ENCODE data around the gene GPR6.

Gene GPR6

DNA sequence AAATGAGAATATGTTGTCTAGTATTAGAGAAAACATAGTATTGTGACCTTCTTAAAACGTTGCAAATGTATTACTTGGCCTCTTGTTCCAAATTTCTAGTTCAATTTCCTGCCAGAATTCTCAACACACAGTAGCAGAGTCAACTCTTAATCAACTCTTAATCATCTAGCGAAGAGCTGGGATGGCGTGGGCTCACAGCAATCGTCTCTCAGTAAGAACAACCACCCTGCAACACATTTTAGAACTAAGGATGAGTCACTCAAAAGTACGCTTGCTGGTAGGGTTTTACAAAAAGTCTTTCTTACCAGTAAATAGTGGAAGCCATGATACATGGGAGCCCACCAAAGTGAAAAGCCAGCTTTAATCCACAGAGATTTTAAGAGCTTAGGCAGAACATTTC lies 24.6 kb downstream of the GPR6 start:
- no peak for DNase-seq

DNA sequence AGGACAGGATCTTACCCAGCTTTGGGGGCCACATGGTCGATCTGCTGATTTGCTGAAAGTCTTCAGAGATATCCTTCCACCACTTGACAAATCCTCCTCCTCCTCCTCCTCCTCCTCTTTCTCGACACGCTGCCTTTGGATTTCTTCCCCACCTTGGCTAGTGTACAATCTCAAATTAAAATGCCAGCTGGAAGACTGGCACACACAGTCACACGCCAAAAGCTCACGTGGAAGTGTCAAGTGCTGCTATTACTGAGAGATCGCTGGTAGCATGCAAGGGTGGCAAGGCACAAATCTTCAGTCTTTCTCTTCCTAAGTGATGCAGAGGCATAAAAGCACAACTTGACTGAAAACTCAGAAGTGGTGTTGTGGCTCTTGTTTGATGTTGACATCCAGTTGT lies 35.3 kb downstream of the GPR6 start:
- no peak for DNase-seq

DNA sequence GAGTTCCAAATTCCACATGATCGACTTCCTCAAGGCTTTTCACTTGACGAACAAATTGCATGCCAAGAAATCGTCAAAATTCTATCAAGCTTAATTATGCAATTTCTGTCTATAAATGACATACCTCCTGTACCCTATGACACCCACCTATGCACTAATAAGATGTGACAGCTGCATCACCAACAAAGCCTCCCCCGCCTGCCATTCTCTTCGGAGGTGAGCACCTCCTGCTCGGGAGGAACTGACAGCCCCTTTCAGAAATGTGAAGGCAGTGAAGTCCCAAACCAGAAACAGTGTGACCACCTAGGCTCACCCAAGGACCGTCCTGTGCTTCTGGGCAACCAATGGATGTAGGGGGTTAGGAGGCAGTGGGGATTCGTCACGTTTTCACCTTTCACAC lies 37.1 kb downstream of the GPR6 start:
- DNase-seq: no peak

DNA sequence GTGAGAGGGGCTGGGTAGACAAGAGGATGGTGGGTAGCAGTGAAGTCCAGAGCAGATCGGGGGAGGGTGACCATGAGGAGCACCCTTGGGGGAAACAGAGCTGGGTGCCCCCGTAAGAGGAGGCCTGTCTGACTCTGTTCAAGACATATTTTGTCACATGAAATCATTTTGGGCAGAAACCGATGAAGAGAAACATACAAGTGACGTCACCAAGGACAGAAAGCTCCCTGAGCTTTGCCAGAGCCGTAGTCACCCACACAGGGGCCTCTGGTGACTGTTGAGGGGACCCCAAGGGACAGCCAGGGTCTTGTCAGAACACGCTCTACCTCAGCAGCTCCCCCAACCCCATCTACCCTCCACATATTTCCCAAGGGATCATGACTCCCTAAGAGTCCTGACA lies 39.2 kb downstream of the GPR6 start:
- DNase-seq: no peak

DNA sequence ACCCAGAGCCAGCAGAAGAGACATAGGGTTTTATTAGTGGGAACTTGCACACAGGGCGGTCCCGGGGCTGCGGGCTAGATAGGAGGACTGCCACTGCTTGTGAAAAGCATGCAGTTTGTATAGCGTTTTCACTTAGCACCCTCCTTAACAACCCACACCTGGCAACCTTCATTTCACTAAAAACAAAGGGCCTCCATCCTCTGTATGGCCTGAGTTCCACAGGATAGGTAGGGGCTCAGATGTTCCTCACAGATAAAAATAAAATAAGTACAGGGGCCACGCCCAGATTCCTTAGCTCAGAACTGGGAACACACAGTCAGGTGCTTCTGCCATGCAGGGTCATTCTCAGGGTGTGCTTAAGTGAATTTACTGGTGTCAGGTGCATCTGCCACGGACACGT lies 39.8 kb downstream of the GPR6 start:
- DNase-seq: no peak

DNA sequence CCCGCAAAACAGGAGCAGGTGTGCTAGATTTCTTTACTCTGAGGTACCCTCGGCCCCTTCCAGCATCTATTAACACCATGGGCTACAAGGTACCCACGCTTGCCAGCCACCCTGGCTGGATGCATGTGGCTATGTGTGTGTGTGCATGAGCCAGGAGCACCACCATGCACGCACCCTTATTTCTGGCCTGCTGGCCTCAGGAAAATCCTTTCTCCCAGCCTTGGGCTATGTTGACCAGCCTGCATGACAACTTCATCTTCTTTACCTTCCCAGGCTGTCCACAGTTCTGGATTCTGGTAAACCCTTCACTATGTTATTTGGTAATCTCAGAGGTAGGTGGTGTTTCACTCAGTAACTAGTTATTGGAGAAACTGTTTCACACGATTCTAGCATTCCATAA lies 40.4 kb downstream of the GPR6 start:
- no peak for DNase-seq

DNA sequence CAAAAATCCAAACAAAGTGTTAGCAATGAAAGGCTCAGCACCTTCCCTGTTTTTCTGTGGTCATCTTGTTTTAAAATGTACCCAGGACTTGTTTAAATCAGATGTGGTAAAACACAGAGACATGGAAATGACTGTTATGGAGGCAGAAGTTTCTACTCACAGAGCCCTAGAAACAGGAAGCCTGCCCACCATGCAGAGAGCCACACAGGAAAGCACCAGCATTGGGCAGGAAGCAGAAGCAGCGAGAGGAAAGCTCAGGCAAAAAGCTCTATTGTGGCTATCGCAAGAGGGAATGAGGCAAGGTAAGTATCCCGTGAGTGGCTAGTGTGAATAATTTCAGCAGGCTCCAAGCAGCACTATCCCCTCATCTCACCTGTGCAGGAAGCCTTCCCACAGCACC lies 42.8 kb downstream of the GPR6 start:
- no peak for DNase-seq

DNA sequence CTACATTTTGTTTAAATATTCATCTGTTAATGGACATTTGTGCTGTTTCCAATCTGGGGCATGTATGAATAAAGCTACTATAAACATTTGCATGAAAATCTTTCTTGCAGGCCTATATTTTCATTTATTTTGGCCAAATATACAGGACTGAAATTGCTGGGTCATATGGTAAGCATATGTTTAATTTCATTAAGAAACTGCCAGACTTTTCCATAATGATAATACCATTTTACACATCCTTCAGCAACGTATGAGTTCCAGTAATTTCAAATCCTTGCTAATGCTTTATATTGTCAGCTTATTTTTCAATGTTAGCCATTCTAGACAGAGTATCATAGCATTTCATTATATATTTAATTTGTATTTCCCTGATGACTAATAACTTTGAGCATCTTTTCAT lies 51.0 kb downstream of the GPR6 start:
- DNase-seq: no peak

Data from NCI-H524 treated with DMSO at 0.1 percent for 48 hours (cell line).